Prostate gland (tissue), 2 donors: ENCODE measurements around the gene GFPT2.

Source experiments
- CTCF ChIP-seq, 4 experiments: fragments of 200-600 bp in 2 of 4; fragments of 450-650 bp in 2 of 4; sonication (generic) in 2 of 4; IDR thresholded peaks; 1 replicate in 3 of 4; 2 replicates in 1 of 4; pipeline ENCODE4 v1.5.1; 2016 to 2019; ENCODE audit warnings: antibody characterized with exemption in 4 of 4, mild to moderate bottlenecking in 2 of 4, moderate library complexity in 2 of 4
- POLR2A ChIP-seq: fragments of 450-650 bp; IDR thresholded peaks from one replicate; pipeline ENCODE4 v1.6.1; 2016; ENCODE audit warnings: antibody characterized with exemption, mild to moderate bottlenecking

- TF ChIP-seq CTCF (IDR thresholded peaks at IDR 0.05): no peak
- no peak for TF ChIP-seq POLR2A
These were observed 9.1 kb downstream of the GFPT2 start for GRCh38 chr5:180343831-180344695.
